H1 (cell line): ENCODE measurements around the gene SP9. TPM values are rescaled to one million over a fixed set of nuclear protein-coding genes. Genes with fewer than 3 reads are reported as not detected.

ENCODE experiments used
- CTCF ChIA-PET: fragments of 300-600 bp; sonication (Branson Sonifier 250); formaldehyde crosslinking; loops from one replicate; lab custom pipeline; 2021; ENCODE audit not compliant: partially characterized antibody; lab: Charles Lee
- POLR2A ChIA-PET: fragments of 300-600 bp; sonication (Branson Sonifier 250); formaldehyde crosslinking; loops from one replicate; lab custom pipeline; 2021; ENCODE audit warnings: inconsistent platforms; ENCODE audit not compliant: partially characterized antibody; lab: Charles Lee
- DNase-seq, 2 experiments: peaks; one replicate each; pipeline versions ENCODE4 v3.0.0 to v3.0.0-alpha.2; 2010 to 2022; ENCODE audit warnings: low spot score in 2 of 2, low read depth in 1 of 2, mixed read lengths in 1 of 2
- FAIRE-seq: peaks from 2 replicates; lab custom pipeline; 2011; peaks lifted over from hg19 to GRCh38; lab: Jason Lieb, UNC
- H2AFZ ChIP-seq: 2 replicates; pipeline ENCODE4 v1.8.1; 2012; ENCODE audit warnings: low read length, inconsistent platforms
- H2AK5ac ChIP-seq: 2 replicates; pipeline ENCODE4 v1.6.1; 2013; ENCODE audit warnings: low read depth, low read length
- H2BK120ac ChIP-seq: replicated peaks from 2 replicates; pipeline ENCODE3; 2013; ENCODE audit warnings: low read depth, low read length, inconsistent platforms
- H2BK12ac ChIP-seq: 2 replicates; pipeline ENCODE4 v1.6.1; 2013; ENCODE audit warnings: low read depth, low read length
- H2BK15ac ChIP-seq: 2 replicates; pipeline ENCODE4 v1.6.1; 2013; ENCODE audit warnings: low read length
- H2BK20ac ChIP-seq: 2 replicates; pipeline ENCODE4 v1.6.1; 2013; ENCODE audit warnings: low read length
- H2BK5ac ChIP-seq: 2 replicates; pipeline ENCODE4 v1.6.1; 2013; ENCODE audit warnings: low read depth, low read length
- H3K14ac ChIP-seq: 2 replicates; pipeline ENCODE4 v1.6.1; 2013; ENCODE audit warnings: inconsistent platforms; ENCODE audit not compliant: insufficient read length
- H3K18ac ChIP-seq: 2 replicates; pipeline ENCODE4 v1.6.1; 2013; ENCODE audit warnings: low read length; ENCODE audit errors: extremely low read depth
- H3K23ac ChIP-seq: 2 replicates; pipeline ENCODE4 v1.6.1; 2013; ENCODE audit warnings: inconsistent platforms; ENCODE audit not compliant: insufficient read length
- H3K23me2 ChIP-seq: 2 replicates; pipeline ENCODE4 v1.6.1; 2013; ENCODE audit warnings: low read depth, low read length
- H3K27ac ChIP-seq: 2 replicates; pipeline ENCODE4 v1.6.1; 2011; ENCODE audit warnings: low read depth, low read length, inconsistent platforms
- H3K27me3 ChIP-seq, 4 experiments: replicated peaks in 1 of 4; 1 replicate in 1 of 4; 2 replicates in 3 of 4; pipeline versions ENCODE4 v1.6.1 to v1.8.1; 2011 to 2013; ENCODE audit warnings: low read length in 3 of 4, mild to moderate bottlenecking in 3 of 4, inconsistent platforms in 2 of 4, mixed read lengths in 2 of 4, moderate library complexity in 1 of 4; ENCODE audit not compliant: control insufficient read depth in 3 of 4, insufficient read depth in 3 of 4; ENCODE audit errors: extremely low read depth in 1 of 4
- H3K36me3 ChIP-seq, 4 experiments: 2 replicates each; pipeline versions ENCODE4 v1.6.1 to v1.8.1; 2011 to 2013; ENCODE audit warnings: mild to moderate bottlenecking in 4 of 4, low read length in 3 of 4, moderate library complexity in 2 of 4, control low read depth in 1 of 4, inconsistent platforms in 1 of 4; ENCODE audit not compliant: insufficient read depth in 4 of 4, control insufficient read depth in 2 of 4
- H3K4ac ChIP-seq: replicated peaks from 2 replicates; pipeline ENCODE3; 2013; ENCODE audit warnings: low read length, low read depth, mixed read lengths, inconsistent platforms; ENCODE audit not compliant: insufficient read length
- H3K4me1 ChIP-seq, 4 experiments: replicated peaks in 1 of 4; 1 replicate in 1 of 4; 2 replicates in 3 of 4; pipeline versions ENCODE4 v1.6.1 to v1.8.1; 2011 to 2013; ENCODE audit warnings: low read length in 3 of 4, inconsistent platforms in 2 of 4, mixed read lengths in 1 of 4; ENCODE audit not compliant: insufficient read depth in 4 of 4, control insufficient read depth in 3 of 4
- H3K4me2 ChIP-seq, 2 experiments: 2 replicates each; pipeline versions ENCODE4 v1.6.1 to v1.8.1; 2011 to 2013; ENCODE audit warnings: low read depth in 2 of 2, low read length in 2 of 2, control low read depth in 1 of 2, inconsistent platforms in 1 of 2, mild to moderate bottlenecking in 1 of 2; ENCODE audit not compliant: insufficient read depth in 1 of 2
- H3K4me3 ChIP-seq, 4 experiments: fragments of 200-600, 300-600 bp in 1 of 4; sonication (generic), shearing (Covaris generic), sonication (Bioruptor Twin) in 1 of 4; 2 replicates each; pipeline versions ENCODE4 v1.5.1 to v1.8.1; 2011 to 2016; ENCODE audit warnings: low read length in 4 of 4, low read depth in 3 of 4, control low read depth in 2 of 4, inconsistent platforms in 2 of 4, mild to moderate bottlenecking in 2 of 4, mixed read lengths in 1 of 4, moderate library complexity in 1 of 4; ENCODE audit not compliant: insufficient read depth in 2 of 4; ENCODE audit errors: extremely low read depth in 1 of 4
- H3K56ac ChIP-seq: replicated peaks from 2 replicates; pipeline ENCODE3; 2013; ENCODE audit warnings: low read depth, mild to moderate bottlenecking, mixed read lengths, low read length, inconsistent platforms; ENCODE audit not compliant: insufficient read length
- H3K79me1 ChIP-seq: 2 replicates; pipeline ENCODE4 v1.6.1; 2013; ENCODE audit warnings: low read depth, low read length, control low read depth
- H3K79me2 ChIP-seq, 2 experiments: 2 replicates each; pipeline versions ENCODE4 v1.6.1 to v1.8.1; 2012 to 2013; ENCODE audit warnings: low read length in 2 of 2, mild to moderate bottlenecking in 2 of 2, inconsistent platforms in 1 of 2; ENCODE audit not compliant: insufficient read depth in 2 of 2, control insufficient read depth in 1 of 2
- H3K9ac ChIP-seq, 4 experiments: replicated peaks in 1 of 4; 1 replicate in 1 of 4; 2 replicates in 3 of 4; pipeline versions ENCODE4 v1.6.1 to v1.8.1; 2011 to 2013; ENCODE audit warnings: low read depth in 3 of 4, low read length in 3 of 4, control low read depth in 2 of 4, mild to moderate bottlenecking in 2 of 4, moderate library complexity in 2 of 4, inconsistent platforms in 1 of 4; ENCODE audit errors: extremely low read depth in 1 of 4
- H3K9me3 ChIP-seq, 2 experiments: 2 replicates each; pipeline versions ENCODE4 v1.6.1 to v1.8.1; 2012 to 2013; ENCODE audit warnings: mild to moderate bottlenecking in 2 of 2, moderate library complexity in 2 of 2, control low read depth in 1 of 2, inconsistent platforms in 1 of 2, low read depth in 1 of 2, low read length in 1 of 2, mixed read lengths in 1 of 2; ENCODE audit not compliant: insufficient read depth in 2 of 2
- H4K20me1 ChIP-seq, 2 experiments: replicated peaks in 1 of 2; 2 replicates each; pipeline versions ENCODE3 to v1.8.1; 2011 to 2013; ENCODE audit warnings: inconsistent platforms in 2 of 2, low read length in 2 of 2, mild to moderate bottlenecking in 1 of 2; ENCODE audit not compliant: insufficient read depth in 2 of 2, control insufficient read depth in 1 of 2
- H4K5ac ChIP-seq: 2 replicates; pipeline ENCODE4 v1.6.1; 2013; ENCODE audit warnings: low read length, low read depth, mixed read lengths, inconsistent platforms; ENCODE audit not compliant: insufficient read length
- H4K8ac ChIP-seq: 2 replicates; pipeline ENCODE4 v1.8.0; 2013; ENCODE audit warnings: mild to moderate bottlenecking, moderate library complexity, low read length, inconsistent platforms; ENCODE audit not compliant: insufficient read depth; ENCODE audit errors: extremely low read depth
- H4K91ac ChIP-seq: replicated peaks from 2 replicates; pipeline ENCODE3; 2013; ENCODE audit warnings: low read length, mixed read lengths, inconsistent platforms; ENCODE audit not compliant: insufficient read length
- CBX8 ChIP-seq: fragments of 300-800, 300-1000 bp; sonication (generic); IDR thresholded peaks from 2 replicates; pipeline ENCODE4 v1.7.1; 2016; ENCODE audit warnings: low read depth, low read length, borderline replicate concordance
- EZH2 ChIP-seq: fragments of 200-600 bp; sonication (generic); IDR thresholded peaks from 2 replicates; pipeline ENCODE4 v1.7.1; 2012; ENCODE audit warnings: low read depth, mild to moderate bottlenecking, moderate library complexity, low read length, inconsistent platforms; ENCODE audit not compliant: severe bottlenecking
- JUN ChIP-seq: IDR thresholded peaks from 2 replicates; pipeline ENCODE4 v1.6.1; 2011; ENCODE audit warnings: low read depth, mild to moderate bottlenecking, improper control_type of control experiment, low read length
- RAD21 ChIP-seq, 2 experiments: IDR thresholded peaks in 1 of 2; conservative IDR thresholded peaks in 1 of 2; 2 replicates each; pipeline ENCODE4 v1.6.1; 2011; ENCODE audit warnings: low read depth in 2 of 2, low read length in 2 of 2, improper control_type of control experiment in 1 of 2, inconsistent platforms in 1 of 2, mild to moderate bottlenecking in 1 of 2, moderate library complexity in 1 of 2
- RNF2 ChIP-seq: fragments of 200-900, 300-1000 bp; sonication (generic); IDR thresholded peaks from 2 replicates; pipeline ENCODE4 v1.7.1; 2016; ENCODE audit warnings: borderline replicate concordance, low read depth, mild to moderate bottlenecking, antibody characterized with exemption, low read length; ENCODE audit not compliant: poor library complexity, severe bottlenecking; ENCODE audit errors: missing control alignments
- SAP30 ChIP-seq: fragments of 300-600 bp; sonication (generic); IDR thresholded peaks from 2 replicates; pipeline ENCODE4 v1.7.1; 2012; ENCODE audit warnings: low read length, moderate library complexity, mild to moderate bottlenecking, inconsistent platforms; ENCODE audit not compliant: insufficient read depth, insufficient replicate concordance
- SIX5 ChIP-seq: IDR thresholded peaks from 2 replicates; pipeline ENCODE4 v1.6.1; 2011; ENCODE audit warnings: mild to moderate bottlenecking, low read depth, low read length
- SUZ12 ChIP-seq: fragments of 200-600 bp; sonication (generic); IDR thresholded peaks from 2 replicates; pipeline ENCODE4 v1.6.1; 2012; ENCODE audit warnings: mild to moderate bottlenecking, inconsistent platforms, low read length, moderate library complexity, mixed read lengths
- WGBS, 2 experiments: shearing (Covaris generic) in 1 of 2; methylation state at CpG; one replicate each; pipeline versions ENCODE4 v1.1.6 to v1.1.7; 2013 to 2015; ENCODE audit warnings: low lambda C conversion rate in 2 of 2, mixed read lengths in 2 of 2, inconsistent platforms in 1 of 2, low coverage in 1 of 2, missing lambda C conversion rate in 1 of 2; ENCODE audit not compliant: insufficient replicate concordance in 2 of 2, insufficient coverage in 1 of 2, insufficient read length in 1 of 2; ENCODE audit errors: extremely low coverage in 1 of 2, missing lambda C conversion rate in 1 of 2; 5-methylcytosine and 5-hydroxymethylcytosine counted together
- polyA plus RNA-seq, 7 experiments: library from polyadenylated mRNA; depleted of rRNA in 3 of 7; stranded (reverse) in 5 of 7; unstranded in 2 of 7; fragments of >200 nt in 5 of 7; fragments of 200-250 nt in 2 of 7; gene quantifications; 1 replicate in 5 of 7; 2 replicates in 1 of 7; 4 replicates in 1 of 7; pipeline versions ENCODE4 v1.2.1 to v1.2.3, GENCODE V29; 2011 to 2013; ENCODE audit warnings: missing spikeins in 2 of 7, mixed read lengths in 2 of 7
- total RNA-seq: library from RNA; stranded (reverse); fragmentation: NEBNext Ultra II Directional; extraction: Animal tissue kit (Norgen Biotek cat#: 25700); gene quantifications from 2 replicates; pipeline ENCODE4 v1.2.1, GENCODE V29; 2021

Gene SP9
- total and polyA plus RNA-seq, 2 of the 8 experiments (the other 6 are each of a cell fraction or from before 2014, with no cell fraction given) = 0.03 to 0.11 TPM

DNA sequence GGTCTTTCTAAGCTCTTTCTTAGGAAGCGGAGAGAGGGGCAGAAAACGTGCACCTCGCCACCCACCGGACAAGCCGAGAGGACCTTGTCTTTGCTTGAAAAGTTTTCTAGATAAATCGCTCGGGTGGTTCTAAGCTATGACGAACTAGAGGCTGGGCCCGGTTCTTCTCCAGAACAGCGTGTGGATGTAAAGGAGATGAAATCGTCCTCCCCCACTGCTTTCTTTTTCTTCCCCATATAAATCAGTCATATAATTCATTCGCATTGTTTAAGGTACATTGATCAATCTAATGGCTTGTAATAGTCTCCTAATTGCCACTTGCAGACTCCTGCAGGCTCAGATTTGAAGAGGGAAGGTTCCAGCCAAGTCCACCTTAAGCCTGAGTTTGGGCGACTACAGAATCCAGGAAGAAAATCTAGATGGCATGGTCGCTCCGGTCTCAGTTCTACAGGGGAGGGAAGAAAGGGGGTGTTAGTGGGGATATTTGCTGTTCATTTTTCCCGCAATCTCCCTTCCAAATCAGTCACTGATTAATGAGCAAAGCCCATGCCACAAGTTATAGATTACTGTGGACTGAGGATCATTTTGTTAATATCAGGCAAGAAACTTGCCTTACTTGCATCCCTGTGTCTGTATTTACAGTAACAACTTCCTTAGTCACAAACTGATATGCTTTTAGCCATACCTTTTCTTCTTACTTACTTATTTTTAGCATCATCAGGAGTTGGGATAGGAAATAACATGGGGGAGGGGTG, 5.6 kb upstream of the SP9 start:
- WGBS, 2 experiments = 8% methylated on average over 16 of the region's 16 CpGs; no CpG with 5 or more reads in 1 of the 2 experiments
- Histone ChIP-seq H2BK20ac (no peak overlapping the region), H3K9ac (no peak overlapping the region), H4K20me1 (peaks cover 6 to 16% of the 10 kb centered on the region in 2 experiments), H3K18ac (no peak overlapping the region), H3K23me2 (peaks cover 9% of the 10 kb centered on the region; the same call in 1 of the 2 replicates), H3K27me3 (peaks cover 62 to 98% (median 85%) of the 10 kb centered on the region in 4 experiments), H3K27ac (no peak overlapping the region), H3K9me3 (no peaks in the 10 kb centered on the region), H3K23ac (no peak overlapping the region), H3K14ac (no peak overlapping the region), H3K4ac (no peak overlapping the region), H4K8ac (no peak overlapping the region; the same call in 1 of the 2 replicates), H2AFZ (no peak overlapping the region), H3K4me2 (peak overlapping the region; percentile 81 to 86), H2BK120ac (no peak overlapping the region), H2BK12ac (no peak overlapping the region), H3K36me3 (no peaks in the 10 kb centered on the region), H4K91ac (no peak overlapping the region), H3K4me3 (peak overlapping the region in 3 of 4 experiments; percentile 27 to 72 (median 29); a peak in 5 of 8 replicates), H3K79me2 (no peaks in the 10 kb centered on the region), H3K56ac (no peak overlapping the region), H3K4me1 (peaks cover 20 to 38% (median 23%) of the 10 kb centered on the region in 4 experiments), H2AK5ac (no peak overlapping the region), H3K79me1 (no peaks in the 10 kb centered on the region), H2BK5ac (no peak overlapping the region), H4K5ac (no peak overlapping the region), H2BK15ac (no peak overlapping the region)
- TF ChIP-seq SAP30 = no peak
- 0 out of 4 replicates have a peak, but pooled peaks of 1 of the 2 experiments have one; percentile 4 for TF ChIP-seq RAD21 (IDR thresholded peaks at IDR 0.05 in 1 of 2, conservative IDR thresholded peaks at IDR 0.05 in 1 of 2; ENCODE audit: low read depth in 2 of 2, low read length in 2 of 2)
- peak; percentile 83 for TF ChIP-seq SUZ12
- peak; percentile 81 for TF ChIP-seq EZH2
- TF ChIP-seq CBX8 = peak; percentile 25; the same call in 1 of the 2 replicates
- peak; percentile 89 for TF ChIP-seq RNF2
- TF ChIP-seq JUN = no peak
- TF ChIP-seq SIX5 = no peak
- ChIA-PET CTCF (interaction anchor here (1.1 to 1.9 kb wide), 2 partner anchors 10 to 12 kb away, joined by 3 to 10 read pairs; no protein-coding TSS in a partner anchor), POLR2A (interaction anchor here (1.0 to 2.5 kb wide), 4 partner anchors 8 to 14 kb away, joined by 3 to 7 read pairs (median 5); no protein-coding TSS in a partner anchor)
- FAIRE-seq = no peak
- DNase-seq = no peak
